Measurements from ENCODE around the gene ERO1A.

DNA sequence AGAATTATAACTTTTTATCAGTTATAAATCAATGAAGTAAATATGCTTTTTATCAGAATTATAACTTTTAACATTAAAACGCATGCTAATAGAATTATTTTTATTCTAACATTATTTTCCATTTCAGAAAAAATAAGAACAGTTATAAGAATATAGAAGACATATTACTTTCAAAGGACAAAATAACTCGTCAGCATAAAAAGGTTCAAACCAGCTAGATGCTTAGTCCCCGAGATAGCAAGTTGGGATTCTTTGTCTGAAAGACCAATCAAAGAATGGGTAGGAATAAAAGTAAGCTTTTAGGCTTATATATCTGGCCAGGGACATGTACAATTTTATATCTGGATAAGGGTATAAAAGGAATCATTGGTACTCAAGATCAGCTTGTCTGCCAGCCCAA, 76.8 kb downstream of the ERO1A start:
- TF ChIP-seq POLR2A (IDR thresholded peaks at IDR 0.05): no peak
- TF ChIP-seq, protein P1, sequence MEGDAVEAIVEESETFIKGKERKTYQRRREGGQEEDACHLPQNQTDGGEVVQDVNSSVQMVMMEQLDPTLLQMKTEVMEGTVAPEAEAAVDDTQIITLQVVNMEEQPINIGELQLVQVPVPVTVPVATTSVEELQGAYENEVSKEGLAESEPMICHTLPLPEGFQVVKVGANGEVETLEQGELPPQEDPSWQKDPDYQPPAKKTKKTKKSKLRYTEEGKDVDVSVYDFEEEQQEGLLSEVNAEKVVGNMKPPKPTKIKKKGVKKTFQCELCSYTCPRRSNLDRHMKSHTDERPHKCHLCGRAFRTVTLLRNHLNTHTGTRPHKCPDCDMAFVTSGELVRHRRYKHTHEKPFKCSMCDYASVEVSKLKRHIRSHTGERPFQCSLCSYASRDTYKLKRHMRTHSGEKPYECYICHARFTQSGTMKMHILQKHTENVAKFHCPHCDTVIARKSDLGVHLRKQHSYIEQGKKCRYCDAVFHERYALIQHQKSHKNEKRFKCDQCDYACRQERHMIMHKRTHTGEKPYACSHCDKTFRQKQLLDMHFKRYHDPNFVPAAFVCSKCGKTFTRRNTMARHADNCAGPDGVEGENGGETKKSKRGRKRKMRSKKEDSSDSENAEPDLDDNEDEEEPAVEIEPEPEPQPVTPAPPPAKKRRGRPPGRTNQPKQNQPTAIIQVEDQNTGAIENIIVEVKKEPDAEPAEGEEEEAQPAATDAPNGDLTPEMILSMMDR (IDR thresholded peaks at IDR 0.05): no peak
